HG03135 (cell line): ENCODE results near the gene IQCF2.
"Not testable (repeated sequence)": the region's sequence is repeated elsewhere in the genome, so short reads cannot be mapped to it uniquely, and the experiment has no call there.

Experiments
- ATAC-seq: cut with Tn5 transposase; IDR thresholded peaks from one replicate; pipeline ENCODE4 v1.9.1; 2021; ENCODE audit warnings: mild to moderate bottlenecking, moderate library complexity; ENCODE audit not compliant: unreplicated experiment

IQCF2 gene

DNA sequence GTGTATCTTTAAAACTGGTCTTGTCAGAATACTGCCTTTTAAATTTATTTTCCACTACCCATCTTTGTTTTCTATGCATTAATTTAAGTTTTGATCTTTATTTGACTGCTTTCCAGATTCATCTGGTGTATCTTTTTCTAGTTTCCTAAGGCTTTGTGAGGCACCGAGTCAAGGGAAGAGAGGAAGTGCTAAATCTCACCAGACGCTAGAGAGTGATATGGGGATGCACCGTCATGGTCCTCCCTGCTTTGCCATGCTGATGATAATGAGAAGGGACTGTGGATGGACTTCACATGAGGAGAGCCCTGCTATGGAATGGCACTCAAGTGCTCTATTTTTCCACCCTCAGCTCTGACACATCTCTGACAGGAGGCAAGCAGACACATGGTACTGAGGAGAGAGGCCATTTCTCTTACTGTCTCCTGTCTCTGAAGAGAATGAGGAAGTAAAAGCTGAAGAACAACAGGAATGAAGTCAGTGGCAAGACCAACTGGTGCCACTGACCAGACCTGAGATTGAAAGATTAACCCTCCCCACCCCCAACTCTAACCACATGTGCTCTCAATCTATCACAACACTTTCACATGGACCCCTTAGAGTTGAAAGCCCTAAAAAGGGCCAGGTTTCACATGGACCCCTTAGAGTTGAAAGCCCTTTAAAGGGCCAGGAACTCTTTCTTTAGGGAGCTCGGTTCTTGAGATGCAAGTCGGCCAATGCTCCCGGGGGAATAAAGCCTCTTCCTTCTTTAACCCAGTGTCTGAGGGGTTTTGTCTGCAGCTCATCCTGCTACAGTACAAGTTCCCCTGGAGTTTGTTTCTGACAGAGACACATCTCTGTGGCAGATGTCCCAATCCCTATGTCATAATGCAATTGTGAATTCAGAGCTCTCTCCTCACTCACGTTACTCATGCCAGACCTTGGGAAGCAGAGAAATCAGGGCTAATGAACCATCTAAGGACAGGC is at the start of gene IQCF2:
IQCF2 (plus strand) TSS at position 913 of the 963 bp plus-strand sequence. CDS start 52 bp downstream, outside the sequence.
- ATAC-seq, result no peak

DNA sequence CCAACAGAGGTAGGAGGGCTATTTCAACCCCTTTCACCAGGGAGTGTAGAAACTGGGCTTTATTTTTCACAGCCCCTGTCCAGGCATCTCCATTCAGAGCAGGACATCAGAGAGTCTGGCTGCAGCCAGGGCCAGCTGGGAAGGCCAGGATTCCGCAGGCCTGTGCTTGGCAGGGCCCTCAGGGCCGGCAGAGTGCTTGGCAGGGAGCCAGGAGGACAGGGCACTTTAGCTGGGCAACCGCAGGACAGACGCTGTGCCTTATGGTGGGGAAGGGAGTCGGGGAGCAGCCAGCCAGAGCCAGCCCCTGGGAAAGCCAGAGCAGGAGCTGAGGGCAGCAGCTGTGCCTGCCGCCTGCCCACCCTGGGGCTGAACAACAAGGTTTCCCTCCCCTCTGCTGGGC is 47.9 kb upstream of the IQCF2 start:
- no peak for ATAC-seq

DNA sequence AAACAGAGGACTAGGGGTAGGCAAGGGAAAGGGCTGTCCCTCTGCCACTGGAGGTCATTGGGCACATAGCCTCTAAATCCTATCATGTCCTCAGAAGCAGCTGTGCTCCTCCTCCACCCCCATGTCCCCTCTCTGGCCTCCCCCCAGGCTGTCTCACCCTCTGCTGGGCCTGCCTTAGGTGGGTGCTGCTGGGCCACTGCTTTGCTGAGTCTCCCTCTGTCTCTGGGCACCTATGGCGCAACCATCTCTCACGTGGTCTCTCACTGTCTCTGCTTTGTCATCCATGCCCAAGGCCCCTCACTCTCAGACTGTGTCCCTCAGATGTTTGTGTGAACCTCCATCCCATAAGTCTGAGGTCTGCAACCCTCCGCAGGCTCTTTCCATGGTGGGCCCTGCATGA is 47.4 kb upstream of the IQCF2 start:
- no peak for ATAC-seq

DNA sequence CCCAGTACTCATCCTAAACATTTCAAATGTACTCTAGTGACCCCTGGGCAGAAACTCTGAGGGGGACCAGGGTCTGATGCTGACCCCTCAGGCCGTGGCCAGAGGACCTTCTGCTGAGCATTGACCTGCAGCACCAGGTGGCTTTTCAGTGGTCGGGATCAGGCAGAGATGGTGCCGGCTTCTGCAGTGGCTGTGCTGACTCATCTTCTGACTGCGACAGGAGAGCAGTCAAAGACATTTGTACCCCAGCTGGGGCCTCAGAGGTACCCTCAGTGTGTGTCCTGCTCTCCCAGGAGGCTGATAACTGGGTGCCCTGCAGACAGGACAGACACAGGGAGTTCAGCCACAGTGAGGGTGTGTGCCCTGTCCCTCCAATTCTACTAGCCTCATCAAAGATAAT is 45.8 kb upstream of the IQCF2 start:
- ATAC-seq, result no peak

DNA sequence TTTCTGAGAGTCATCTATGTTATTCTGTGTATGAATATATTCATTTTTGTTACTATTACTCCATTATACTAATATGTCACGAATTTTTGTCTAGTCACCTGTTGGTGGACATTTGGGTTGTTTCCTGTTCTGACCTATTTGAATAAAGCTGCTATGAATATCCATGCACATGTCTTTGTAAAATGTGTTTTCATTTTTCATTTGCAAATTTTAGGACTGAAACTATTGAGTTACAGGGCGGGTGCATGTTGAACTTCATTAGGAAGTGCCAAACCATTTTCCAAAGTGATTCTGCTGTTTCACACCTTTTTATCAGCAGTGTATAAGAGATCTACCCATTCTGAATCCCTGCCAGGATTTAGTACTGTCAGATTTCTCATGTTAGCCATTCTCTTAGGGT is 44.7 kb upstream of the IQCF2 start:
- no peak for ATAC-seq

DNA sequence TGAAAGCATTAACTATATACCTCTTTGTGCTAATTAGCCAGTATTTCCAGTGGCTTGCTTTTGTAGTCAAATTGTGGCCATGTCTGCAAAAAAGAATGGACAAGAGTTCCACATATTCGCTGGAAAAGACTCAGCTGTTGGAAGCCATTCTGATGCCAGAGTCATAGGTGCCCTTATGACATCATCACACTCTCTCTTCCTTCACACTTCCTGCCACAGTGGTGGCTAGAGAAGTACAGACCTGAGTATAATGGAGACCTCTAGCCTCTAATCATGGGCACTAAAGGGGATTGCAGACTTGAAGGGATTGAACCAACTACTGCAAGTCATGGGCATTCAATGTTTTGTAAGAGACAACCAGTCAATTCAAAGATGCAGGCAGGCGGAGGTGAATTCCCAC is 44.0 kb upstream of the IQCF2 start:
- no peak for ATAC-seq

DNA sequence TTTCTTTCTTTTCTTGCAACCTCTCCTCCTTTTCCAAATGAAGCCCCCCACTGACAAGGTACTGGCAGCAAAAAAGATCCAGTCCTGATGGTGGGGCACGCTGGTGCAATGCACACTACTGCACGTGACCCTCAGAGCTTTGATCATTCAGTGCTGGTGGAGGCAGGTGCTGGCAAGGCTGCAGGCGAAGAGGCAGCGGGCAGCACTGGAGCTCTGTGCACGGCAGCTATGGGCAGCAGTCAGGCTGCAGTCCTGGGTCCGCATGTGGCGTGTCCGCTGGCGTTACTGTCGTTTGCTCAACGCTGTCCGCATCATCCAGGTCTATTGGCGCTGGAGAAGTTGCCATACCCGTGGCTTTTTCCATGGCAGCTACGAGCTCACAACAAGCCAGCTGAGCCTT is 42.3 kb upstream of the IQCF2 start:
- ATAC-seq, result no peak

DNA sequence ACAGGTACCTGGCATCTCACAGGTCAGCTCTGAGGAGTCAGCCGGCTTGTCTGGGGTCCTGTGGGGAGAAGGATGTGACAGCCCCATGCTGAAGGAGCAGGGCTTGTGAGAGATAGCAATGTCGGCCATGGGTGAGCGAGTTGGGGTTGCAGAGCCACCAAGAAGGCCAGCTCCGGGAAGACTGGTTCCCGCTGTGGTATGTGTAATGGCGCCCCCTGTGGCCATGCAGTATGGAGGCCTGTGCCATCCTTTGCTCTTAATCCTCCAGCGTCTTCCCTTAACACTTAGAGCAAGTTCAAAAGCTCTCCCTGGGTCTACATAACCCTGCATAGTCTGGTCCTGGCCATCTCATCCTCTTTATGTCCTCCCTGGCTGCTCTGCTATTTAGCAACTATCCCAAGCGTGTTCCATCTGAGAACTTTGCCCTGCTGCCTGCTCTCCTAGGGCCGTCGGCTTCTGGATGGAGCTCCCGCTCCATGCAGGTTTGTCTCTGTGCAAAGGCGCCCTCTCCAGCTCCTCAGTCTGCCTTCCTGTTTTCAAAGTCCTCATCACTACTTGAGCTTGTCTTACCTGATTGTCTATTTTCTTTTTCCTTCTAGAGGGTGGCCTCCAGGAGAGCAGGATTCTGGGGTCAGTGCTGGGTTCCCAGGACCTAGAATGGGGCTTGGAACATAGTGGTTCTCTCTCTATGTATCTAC is 41.6 kb upstream of the IQCF2 start:
- no peak for ATAC-seq

DNA sequence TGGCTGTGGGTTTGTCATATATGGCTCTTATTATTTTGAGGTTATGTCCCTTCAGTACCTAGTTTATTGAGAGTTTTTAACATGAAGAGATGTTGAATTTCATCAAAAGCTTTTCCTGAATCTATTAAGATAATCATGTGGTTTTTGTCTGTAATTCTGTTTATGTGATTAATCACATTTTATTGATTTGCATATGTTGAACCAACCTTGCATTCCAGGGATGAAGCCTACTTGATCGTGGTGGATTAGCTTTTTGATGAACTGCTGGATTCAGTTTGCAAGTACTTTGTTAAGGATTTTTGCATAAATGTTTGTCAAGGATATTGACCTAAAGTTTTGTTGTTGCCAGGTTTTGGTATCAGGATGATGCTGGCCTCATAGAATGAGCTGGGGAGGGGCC is 33.1 kb upstream of the IQCF2 start:
- no peak for ATAC-seq

DNA sequence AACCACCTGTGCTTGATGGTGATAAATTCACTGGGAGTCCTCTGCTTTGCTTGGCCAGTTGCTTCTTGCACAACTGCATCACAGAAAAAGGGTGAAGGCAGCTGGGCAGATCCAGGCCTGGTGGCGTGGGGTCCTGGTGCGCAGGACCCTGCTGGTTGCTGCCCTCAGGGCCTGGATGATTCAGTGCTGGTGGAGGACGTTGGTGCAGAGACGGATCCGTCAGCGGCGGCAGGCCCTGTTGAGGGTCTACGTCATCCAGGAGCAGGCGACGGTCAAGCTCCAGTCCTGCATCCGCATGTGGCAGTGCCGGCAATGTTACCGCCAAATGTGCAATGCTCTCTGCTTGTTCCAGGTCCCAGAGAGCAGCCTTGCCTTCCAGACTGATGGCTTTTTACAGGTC is 31.1 kb upstream of the IQCF2 start:
- ATAC-seq, result no peak

DNA sequence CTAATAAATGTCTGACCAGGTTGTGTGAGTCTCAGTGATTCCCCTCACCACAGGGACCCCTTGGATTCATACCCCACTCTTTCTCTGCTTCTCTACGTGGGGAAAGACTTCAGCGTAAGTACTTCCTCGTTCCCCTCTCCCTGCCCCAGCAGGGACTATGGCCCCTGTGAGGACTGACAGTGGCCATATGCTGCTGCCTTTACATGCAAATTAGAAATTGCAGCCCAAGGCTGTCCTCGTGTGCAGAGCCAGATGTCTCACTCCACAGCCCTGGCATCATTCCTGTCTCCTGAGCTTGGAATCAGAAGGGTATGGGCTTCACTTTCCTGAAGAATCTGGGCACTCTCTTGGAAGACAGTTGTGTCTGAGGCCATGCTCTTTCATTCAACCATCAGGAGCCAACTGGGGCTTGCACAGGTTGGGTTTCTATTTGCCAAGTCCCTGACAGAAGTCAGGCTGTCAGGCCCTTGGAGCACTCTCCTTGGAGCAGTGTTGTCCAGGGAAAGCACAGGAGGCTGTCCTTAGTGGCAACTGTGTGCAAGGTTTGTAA is 30.5 kb upstream of the IQCF2 start:
- no peak for ATAC-seq

DNA sequence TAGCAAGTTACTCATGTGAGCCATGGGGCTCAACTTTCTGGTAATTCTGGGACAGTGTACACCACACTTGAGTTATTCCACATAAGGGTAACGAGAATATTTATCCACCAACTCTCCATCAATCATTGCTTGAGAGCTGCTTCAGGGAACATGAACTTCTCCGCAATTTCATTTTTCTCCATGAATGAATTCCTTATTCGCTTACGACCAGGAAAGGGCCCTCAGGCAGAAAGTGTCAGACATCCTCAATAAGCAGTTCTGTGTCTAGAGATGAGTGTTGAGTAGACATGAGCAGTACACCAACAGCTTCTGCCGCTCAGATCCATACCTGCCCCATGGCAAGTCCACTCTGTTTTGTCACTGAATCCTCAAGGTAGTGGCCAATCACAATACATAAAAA is 24.8 kb upstream of the IQCF2 start:
- ATAC-seq, result no peak

DNA sequence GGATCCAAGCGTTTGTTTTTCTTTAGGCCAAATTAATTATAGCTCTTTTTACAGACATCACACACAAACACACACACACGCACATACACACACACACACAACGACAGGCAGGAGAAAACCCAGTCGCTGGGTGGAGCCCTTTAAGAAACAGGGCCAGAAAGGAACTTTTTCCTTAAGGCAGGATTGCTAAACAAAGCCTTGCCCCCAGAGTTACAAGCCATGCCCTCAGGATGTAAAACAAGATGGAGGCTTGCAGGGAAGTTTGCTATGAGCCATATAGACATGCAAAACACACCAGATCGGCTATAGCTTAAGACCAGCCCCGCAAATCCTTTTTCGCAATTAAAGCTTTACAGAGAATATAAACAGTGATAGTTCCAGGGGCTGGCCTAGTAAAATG is 16.3 kb upstream of the IQCF2 start:
- ATAC-seq, result no peak

DNA sequence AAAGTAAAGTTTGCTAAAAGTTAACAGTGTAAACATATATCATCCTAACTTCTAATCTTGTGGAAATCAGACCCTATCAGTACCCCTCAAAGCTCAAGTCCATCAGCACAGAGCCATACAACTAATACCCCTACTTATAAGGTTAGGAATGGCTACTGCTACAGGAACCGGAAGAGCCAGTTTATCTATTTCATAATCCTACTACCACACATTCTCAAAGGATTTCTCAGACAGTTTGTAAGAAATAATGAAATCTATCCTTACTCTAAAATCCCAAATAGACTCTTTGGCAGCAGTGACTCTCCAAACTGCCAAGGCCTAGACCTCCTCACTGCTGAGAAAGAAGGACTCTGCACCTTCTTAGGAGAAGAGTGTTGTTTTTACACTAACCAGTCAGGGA is 6.0 kb upstream of the IQCF2 start:
- not testable (repeated sequence) for ATAC-seq

DNA sequence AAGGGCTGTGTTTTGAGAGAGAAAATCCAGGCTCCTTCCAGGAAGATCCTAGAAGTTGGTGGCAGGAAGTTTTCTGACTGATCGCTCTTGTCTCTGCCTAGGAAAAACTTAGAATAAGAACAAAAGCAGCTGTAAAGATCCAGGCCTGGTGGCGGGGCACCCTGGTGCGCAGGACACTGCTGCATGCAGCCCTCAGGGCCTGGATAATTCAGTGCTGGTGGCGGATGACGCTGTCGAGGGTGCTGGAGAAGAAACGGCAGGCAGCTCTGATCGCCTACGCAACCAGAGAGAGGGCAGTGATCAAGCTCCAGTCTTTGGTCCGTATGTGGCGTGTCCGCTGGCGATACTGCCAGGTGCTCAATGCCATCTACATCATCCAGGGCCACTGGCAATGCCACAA is 1.5 kb downstream of the IQCF2 start:
- ATAC-seq, result no peak

DNA sequence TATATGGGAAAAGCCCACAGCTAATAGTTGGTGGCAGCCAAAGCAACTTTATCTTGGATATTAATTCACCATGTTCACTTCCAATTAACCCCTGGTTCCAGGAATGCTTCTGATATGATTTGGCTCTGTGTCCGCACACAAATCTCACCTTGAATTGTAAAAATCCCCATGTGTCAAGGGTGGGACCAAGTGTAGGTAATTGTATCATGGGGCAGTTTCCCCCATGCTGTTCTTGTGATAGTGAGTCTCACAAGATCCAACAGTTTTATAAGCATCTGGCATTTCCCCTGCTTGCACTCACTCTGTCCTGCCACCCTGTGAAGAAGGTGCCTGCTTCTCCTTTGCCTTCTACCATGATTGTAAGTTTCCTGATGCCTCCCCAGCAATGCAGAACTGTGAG is 7.5 kb downstream of the IQCF2 start:
- not testable (repeated sequence) for ATAC-seq

DNA sequence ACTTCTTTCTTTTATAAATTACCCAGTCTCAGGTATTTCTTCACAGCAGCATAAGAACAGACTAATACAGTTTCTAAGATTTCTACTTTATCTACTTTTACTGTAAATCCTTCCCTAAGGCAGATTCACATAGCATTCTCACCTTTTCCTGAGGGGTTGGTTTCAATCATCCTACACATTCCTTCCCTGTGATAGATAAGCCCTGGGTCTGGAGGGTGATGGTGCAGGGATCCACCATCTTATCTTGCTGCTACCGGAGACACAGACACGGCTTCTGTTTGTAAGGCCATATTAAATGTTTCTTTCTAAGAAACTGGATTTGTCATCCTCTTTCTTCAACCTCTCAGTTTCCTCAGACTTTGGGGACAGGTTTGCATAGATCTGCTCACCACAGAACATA is 7.9 kb downstream of the IQCF2 start:
- no peak for ATAC-seq

DNA sequence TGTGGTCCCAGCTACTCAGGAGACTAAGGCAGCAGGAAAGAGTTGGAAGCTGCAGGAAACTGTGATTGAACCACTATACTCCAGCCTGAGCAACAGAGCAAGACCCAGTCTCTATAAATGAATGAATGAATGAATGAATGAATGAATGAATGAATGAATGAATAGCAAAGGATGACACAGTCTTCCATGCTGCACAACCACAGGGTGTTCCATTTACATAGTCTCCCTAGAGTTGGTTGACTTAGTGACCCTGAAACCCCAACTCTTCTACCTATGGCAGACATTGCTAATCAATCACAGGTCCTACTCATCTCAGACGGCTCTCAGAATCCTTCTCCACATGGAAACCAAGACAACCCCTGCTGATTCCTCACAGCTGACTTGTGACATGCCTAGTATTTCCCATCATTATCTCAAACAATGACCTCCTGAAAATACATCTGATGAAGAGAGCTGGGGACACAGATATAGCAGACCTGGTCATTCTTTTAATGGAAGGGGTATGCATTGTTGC is 11.9 kb downstream of the IQCF2 start:
- ATAC-seq, result no peak

DNA sequence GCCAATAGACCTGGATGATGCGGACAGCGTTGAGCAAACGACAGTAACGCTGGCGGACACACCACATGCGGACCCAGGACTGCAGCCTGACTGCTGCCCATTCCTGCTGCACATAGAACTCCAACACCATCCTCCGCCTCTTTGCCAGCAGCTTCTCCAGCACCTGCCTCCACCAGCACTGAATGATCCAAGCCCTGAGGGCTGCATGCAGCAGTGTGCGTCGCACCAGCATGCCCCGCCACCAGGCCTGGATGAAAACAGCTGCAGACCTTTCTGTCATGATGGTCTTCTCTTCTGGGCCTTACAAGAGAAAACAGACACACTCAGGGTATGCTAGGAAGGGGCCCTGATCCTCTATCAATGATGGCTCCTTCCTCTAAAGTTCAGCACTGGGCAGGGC is 12.5 kb downstream of the IQCF2 start:
- ATAC-seq, result no peak

DNA sequence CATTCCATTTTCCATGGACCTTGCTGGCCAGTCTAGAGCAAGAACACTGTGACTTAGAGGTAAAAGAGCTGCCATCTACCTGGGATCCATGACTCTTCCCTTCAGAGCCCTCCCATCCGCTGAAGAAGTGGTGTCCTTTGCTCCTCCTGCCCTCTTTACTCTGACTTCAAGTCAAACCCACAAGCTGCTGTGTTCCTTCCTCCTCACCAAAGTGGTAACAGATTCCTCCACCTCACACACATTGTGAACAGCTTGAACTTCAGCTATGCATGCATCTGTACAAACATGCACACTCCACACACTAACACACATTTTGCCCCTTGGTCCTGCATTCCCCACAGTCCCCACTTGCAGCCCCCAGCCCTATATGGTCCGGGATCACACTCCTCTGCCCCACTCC is 13.0 kb downstream of the IQCF2 start:
- ATAC-seq, result no peak

DNA sequence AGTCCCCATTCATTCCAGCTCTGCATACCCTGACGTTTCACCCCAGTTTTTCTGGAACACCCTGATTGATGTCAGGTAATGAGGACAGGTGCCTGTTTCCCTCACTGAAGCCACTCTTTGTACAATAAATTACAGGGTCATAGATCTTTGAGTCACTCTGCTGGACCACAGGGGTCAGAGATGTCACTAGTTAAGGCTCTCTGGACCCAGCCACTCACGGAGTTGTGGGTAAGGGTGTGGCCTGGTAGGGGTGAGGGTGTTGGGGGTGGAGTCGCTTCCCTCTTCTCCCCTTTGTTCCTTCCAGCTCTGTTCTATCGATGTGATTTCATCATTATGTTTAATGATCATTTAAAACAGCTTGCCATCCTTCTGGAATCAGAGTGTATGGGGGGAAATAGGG is 13.5 kb downstream of the IQCF2 start:
- no peak for ATAC-seq

DNA sequence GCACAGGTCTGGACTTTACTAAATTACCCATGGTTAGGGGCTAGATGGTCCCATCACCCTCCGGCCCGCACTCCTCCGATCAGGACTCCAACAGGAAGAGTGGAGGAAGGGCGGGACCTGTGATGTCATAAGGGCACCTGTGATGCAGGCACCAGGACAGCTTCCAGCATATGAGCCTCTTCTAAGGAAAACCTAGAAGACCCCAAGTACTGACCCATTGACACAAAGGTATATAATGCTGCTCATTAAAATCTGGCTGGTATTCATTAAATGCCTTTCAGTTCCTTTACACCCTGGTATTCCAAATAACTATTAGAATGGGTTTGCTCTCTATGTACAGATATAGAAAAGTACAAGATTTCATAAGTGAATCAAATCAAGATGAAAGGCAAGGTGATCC is 14.1 kb downstream of the IQCF2 start, which contains the start of gene IQCF5:
IQCF5 (minus strand) TSS at position 101 of the 400 bp plus-strand sequence; CDS start at position 31, 70 bp downstream.
- ATAC-seq, result no peak
